Measurements from ENCODE around the gene GZMH. TPM values are rescaled to one million over a fixed set of nuclear protein-coding genes. Genes with fewer than 3 reads are reported as not detected.

The GZMH gene
- total RNA-seq, 4 donors from 2014 or later = not detected

DNA sequence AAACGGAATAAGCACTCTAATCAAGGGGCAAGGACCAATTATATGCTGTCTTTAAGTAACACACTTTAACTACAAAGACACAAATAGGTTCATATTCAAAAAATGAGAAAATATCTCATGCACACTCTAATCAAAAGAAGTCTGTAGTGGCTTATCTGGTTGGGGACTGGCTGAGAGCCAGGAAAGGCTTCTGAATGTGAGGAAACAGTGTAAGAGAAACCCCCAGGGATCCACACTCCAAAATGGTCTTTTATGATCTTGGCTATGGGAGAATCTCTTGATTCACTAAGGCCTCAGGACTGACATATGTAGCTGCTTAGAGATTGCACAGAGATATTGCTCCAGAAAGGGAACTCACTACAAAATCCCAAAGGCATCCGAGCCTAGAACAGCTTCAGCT is 43.7 kb downstream of the GZMH start:
- no peak for DNase-seq (ENCODE audit: low spot score in 2 of 2)
- WGBS, 2 donors = 76 to 81% methylated on average over 2 of the region's 2 CpGs
- TF ChIP-seq, protein P1, sequence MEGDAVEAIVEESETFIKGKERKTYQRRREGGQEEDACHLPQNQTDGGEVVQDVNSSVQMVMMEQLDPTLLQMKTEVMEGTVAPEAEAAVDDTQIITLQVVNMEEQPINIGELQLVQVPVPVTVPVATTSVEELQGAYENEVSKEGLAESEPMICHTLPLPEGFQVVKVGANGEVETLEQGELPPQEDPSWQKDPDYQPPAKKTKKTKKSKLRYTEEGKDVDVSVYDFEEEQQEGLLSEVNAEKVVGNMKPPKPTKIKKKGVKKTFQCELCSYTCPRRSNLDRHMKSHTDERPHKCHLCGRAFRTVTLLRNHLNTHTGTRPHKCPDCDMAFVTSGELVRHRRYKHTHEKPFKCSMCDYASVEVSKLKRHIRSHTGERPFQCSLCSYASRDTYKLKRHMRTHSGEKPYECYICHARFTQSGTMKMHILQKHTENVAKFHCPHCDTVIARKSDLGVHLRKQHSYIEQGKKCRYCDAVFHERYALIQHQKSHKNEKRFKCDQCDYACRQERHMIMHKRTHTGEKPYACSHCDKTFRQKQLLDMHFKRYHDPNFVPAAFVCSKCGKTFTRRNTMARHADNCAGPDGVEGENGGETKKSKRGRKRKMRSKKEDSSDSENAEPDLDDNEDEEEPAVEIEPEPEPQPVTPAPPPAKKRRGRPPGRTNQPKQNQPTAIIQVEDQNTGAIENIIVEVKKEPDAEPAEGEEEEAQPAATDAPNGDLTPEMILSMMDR (IDR thresholded peaks at IDR 0.05) = no peak
- TF ChIP-seq POLR2A (IDR thresholded peaks at IDR 0.05) = no peak
- intact Hi-C loops (cut with DNase I; ENCODE audit: low total_unique reads) = no loop called here
- no peak overlapping the region for H3K4me3 ChIP-seq (ENCODE audit: low read depth, poor library complexity, severe bottlenecking)

DNA sequence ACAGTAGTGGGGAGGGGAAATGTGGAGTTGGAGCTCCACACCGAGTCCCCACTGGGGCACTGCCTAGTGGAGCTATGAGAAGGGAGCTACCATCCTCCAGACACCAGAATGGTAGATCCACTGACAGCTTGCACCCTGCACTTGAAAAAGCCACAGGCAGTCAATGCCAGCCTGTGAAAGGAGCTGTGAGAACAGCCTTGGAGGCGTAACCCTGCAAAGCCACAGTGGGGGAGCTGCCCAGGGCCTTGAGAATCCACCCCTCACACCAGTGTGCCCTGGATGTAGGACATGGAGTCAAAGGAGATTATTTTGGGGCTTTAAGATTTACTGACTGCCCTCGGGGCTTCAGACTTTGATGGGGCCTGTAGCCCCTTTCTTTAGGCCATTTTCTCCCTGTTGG is 46.0 kb downstream of the GZMH start:
- WGBS, 2 donors = 75 to 76% methylated on average over 3 of the region's 3 CpGs
- TF ChIP-seq, protein P1 (IDR thresholded peaks at IDR 0.05) = no peak
- no peak for TF ChIP-seq POLR2A (IDR thresholded peaks at IDR 0.05)
- H3K4me3 ChIP-seq (ENCODE audit: low read depth, poor library complexity, severe bottlenecking) = no peak overlapping the region
- intact Hi-C loops (cut with DNase I; ENCODE audit: low total_unique reads) = no loop called here
- no peak for DNase-seq (ENCODE audit: low spot score in 2 of 2)

DNA sequence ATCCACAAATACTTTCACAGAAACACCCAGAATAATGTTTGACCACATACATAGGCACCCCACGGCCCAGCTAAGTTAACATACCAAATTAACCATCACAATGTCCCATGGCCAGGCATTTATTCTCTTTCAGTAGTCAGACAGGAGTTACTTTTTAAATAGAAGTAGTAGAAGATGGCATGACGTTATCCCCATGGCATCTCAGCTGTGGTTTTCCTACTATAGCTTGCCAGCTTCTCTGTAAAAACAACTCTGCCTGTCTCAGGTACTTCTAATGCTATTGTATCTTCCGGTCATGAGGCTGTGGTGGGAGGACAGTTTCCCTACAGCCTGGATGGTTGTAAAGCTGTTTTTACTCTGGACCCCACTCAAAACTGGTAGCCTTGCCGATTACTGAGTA is 52.7 kb downstream of the GZMH start:
- H3K4me3 ChIP-seq (ENCODE audit: low read depth, poor library complexity, severe bottlenecking) = no peak overlapping the region
- intact Hi-C loops (cut with DNase I; ENCODE audit: low total_unique reads) = no loop called here
- TF ChIP-seq POLR2A (IDR thresholded peaks at IDR 0.05) = no peak
- TF ChIP-seq, protein P1 (IDR thresholded peaks at IDR 0.05) = no peak
- DNase-seq (ENCODE audit: low spot score in 2 of 2) = no peak
- 60 to 62% methylated on average over 4 of the region's 4 CpGs for WGBS, 2 donors

Other genes starting within 250 kb of the GZMH start
- gene NFATC4, start 241.5 kb downstream of the GZMH start, total RNA-seq = 10 to 100 TPM in 3 of 4 donors, 1 to 10 TPM in 1; 8.3 to 26.1 (median 14.0) TPM
- 10 to 100 TPM; 17.7 to 37.8 (median 23.5) TPM for gene NYNRIN, start 210.7 kb downstream of the GZMH start, total RNA-seq
- gene CBLN3, start 180.0 kb downstream of the GZMH start, total RNA-seq = 1 to 10 TPM in 2 of 4 donors, under 1 TPM in 2; 0.76 to 1.4 (median 1.1) TPM
- gene KHNYN, start 179.7 kb downstream of the GZMH start, total RNA-seq = 100 to 1,000 TPM in 1 of 4 donors, 10 to 100 TPM in 3; 66.0 to 147 (median 90.6) TPM
- gene SDR39U1, start 166.9 kb downstream of the GZMH start, total RNA-seq = 10 to 100 TPM; 21.0 to 39.1 (median 30.2) TPM
- gene CMA1, start 101.4 kb downstream of the GZMH start, total RNA-seq = 1 to 10 TPM in 2 of 4 donors, under 1 TPM in 1, not detected in 1; 0.63 to 2.2 (median 1.2) TPM
- 10 to 100 TPM in 1 of 4 donors, 1 to 10 TPM in 1, under 1 TPM in 2; 0.27 to 10.5 (median 1.5) TPM for gene CTSG, start 33.4 kb downstream of the GZMH start, total RNA-seq
- 1 to 10 TPM in 1 of 4 donors, under 1 TPM in 1, not detected in 2; 0.75 to 1.0 TPM for gene GZMB, start 24.5 kb upstream of the GZMH start, total RNA-seq

All from lower leg skin (tissue), 4 donors.